ENCODE measurements around the gene SPPL2B. TPM values are rescaled to one million over a fixed set of nuclear protein-coding genes. Genes with fewer than 3 reads are reported as not detected.

Gene SPPL2B
- polyA plus RNA-seq, 1 of the 3 experiments (the other 2 are of a cell fraction), result 58.1 TPM

DNA sequence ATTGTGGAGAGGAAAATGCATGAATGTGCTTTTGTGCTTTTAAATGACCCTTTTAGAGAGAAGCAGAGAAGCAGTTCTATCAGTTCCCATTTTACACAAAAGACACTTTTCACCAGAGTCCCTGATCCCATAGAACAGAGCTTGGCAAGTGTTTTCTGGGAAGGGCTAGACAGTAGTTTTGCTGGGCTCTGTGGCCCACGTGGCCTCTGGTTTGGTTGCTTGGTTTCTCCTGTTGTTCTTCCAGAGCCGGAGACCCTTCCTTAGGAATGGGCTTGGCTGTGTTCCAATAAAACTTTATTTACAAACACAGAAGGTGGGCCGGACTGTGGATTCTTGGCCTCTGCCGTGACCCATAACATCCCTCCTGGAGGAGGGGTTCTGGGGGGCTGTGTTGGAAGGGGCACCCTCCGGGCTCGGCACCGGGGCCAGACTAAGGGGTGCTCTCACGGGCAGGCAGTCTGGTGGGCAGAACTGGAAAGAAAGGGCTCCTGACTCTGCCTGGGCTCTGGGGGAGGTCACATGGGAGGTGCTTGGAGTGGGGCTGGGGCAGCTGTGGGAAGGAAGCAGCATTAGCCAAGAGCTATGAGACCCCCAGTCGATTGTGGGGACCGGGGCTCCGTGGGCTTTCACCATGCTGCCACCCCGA lies 3.2 kb downstream of the SPPL2B start:
- Histone ChIP-seq H3K4me2 (no peak overlapping the region), H4K20me1 (ENCODE audit: insufficient read depth) (peaks cover 23% of the 10 kb centered on the region), H3K4me3 (ENCODE audit: low read depth in 2 of 2, low read length in 1 of 2) (no peak overlapping the region), H3F3A (replicated peaks; ENCODE audit: insufficient read depth) (peaks cover 18% of the 10 kb centered on the region), H3K4me1 (ENCODE audit: control insufficient read depth in 1 of 2, insufficient read depth in 2 of 2, low read depth in 1 of 2, low read length in 1 of 2) (peaks cover 6 to 14% of the 10 kb centered on the region in 2 experiments; a peak in 2 of 4 replicates), H3K79me2 (ENCODE audit: insufficient read depth) (peaks cover 83% of the 10 kb centered on the region), H3K27me3 (ENCODE audit: insufficient read depth) (no peaks in the 10 kb centered on the region), H3K9ac (no peak overlapping the region), H3K9me3 (no peaks in the 10 kb centered on the region), H2AFZ (ENCODE audit: low read depth) (no peak overlapping the region), H3K27ac (ENCODE audit: low read depth in 2 of 2, low read length in 1 of 2) (no peak overlapping the region), H3K9me2 (no peaks in the 10 kb centered on the region), H3K36me3 (replicated peaks in 1 of 2; ENCODE audit: control insufficient read depth in 1 of 2, insufficient read depth in 2 of 2, low read length in 1 of 2) (no peaks in the 10 kb centered on the region)
- CTCF ChIA-PET, result interaction anchor here (1.3 kb wide), 1 partner anchor 15 kb away, joined by 7 read pairs; no protein-coding TSS in a partner anchor
- no peak for DNase-seq
- POLR2A ChIA-PET, result no interaction called here
- no peak for TF ChIP-seq FOXM1 (IDR thresholded peaks at IDR 0.05; ENCODE audit: low read depth)
- no peak for TF ChIP-seq NRF1 (IDR thresholded peaks at IDR 0.05; ENCODE audit: low read depth, low read length)
- TF ChIP-seq JUND (IDR thresholded peaks at IDR 0.05), result no peak
- TF ChIP-seq, protein P1, sequence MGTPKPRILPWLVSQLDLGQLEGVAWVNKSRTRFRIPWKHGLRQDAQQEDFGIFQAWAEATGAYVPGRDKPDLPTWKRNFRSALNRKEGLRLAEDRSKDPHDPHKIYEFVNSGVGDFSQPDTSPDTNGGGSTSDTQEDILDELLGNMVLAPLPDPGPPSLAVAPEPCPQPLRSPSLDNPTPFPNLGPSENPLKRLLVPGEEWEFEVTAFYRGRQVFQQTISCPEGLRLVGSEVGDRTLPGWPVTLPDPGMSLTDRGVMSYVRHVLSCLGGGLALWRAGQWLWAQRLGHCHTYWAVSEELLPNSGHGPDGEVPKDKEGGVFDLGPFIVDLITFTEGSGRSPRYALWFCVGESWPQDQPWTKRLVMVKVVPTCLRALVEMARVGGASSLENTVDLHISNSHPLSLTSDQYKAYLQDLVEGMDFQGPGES (IDR thresholded peaks at IDR 0.05; ENCODE audit: low read depth, low read length), result no peak
- no peak for TF ChIP-seq NFIC (IDR thresholded peaks at IDR 0.05; ENCODE audit: borderline replicate concordance)
- TF ChIP-seq, protein P2, sequence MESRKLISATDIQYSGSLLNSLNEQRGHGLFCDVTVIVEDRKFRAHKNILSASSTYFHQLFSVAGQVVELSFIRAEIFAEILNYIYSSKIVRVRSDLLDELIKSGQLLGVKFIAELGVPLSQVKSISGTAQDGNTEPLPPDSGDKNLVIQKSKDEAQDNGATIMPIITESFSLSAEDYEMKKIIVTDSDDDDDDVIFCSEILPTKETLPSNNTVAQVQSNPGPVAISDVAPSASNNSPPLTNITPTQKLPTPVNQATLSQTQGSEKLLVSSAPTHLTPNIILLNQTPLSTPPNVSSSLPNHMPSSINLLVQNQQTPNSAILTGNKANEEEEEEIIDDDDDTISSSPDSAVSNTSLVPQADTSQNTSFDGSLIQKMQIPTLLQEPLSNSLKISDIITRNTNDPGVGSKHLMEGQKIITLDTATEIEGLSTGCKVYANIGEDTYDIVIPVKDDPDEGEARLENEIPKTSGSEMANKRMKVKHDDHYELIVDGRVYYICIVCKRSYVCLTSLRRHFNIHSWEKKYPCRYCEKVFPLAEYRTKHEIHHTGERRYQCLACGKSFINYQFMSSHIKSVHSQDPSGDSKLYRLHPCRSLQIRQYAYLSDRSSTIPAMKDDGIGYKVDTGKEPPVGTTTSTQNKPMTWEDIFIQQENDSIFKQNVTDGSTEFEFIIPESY (IDR thresholded peaks at IDR 0.05; ENCODE audit: borderline replicate concordance, low read depth), result no peak
- TF ChIP-seq GATA2 (CRISPR knock-in tag; IDR thresholded peaks at IDR 0.05), result no peak
- WGBS (ENCODE audit: low lambda C conversion rate), result 92% methylated on average over 4 of the region's 12 CpGs

DNA sequence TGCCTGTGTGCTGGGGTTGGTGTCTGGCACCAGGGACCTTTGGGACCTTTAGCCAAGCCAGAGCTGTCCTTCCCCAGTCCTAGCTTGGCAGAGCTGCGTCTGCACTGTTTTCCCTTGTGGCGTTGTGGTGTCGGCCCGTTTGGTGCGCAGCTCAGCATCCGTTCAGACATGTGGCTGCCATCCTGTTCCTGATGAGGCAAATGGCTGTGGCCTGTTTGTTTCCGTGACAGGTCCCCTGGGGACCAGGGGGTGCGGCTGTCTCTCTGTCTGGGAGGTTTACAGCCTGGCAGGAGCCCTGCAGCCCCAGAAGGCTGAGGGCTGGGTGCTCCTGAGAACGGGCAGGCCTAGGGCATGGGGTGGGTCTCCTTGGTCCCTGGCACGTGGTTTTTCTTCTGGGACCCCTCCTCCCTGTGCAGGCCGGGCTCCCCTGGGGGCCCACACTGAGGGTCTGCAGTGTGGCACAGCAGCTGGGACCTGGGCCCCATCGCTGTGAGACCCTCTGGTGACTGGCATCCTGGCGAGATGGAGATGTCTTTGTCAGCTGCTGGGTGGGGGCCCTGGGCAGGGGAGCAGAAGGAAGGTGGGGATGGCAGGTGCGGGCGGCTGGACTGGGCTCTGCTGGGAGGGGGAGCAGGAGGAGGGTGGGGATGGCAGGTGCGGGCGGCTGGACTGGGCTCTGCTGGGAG lies 4.0 kb downstream of the SPPL2B start:
- POLR2A ChIA-PET, result no interaction called here
- Histone ChIP-seq H3K4me3 (ENCODE audit: low read depth in 2 of 2, low read length in 1 of 2) (no peak overlapping the region), H3K4me2 (no peak overlapping the region), H4K20me1 (ENCODE audit: insufficient read depth) (peaks cover 20% of the 10 kb centered on the region), H3K9me2 (no peaks in the 10 kb centered on the region), H3K9me3 (no peaks in the 10 kb centered on the region), H3K27me3 (ENCODE audit: insufficient read depth) (no peaks in the 10 kb centered on the region), H3K79me2 (ENCODE audit: insufficient read depth) (peaks cover 75% of the 10 kb centered on the region), H2AFZ (ENCODE audit: low read depth) (no peak overlapping the region), H3K36me3 (replicated peaks in 1 of 2; ENCODE audit: control insufficient read depth in 1 of 2, insufficient read depth in 2 of 2, low read length in 1 of 2) (no peaks in the 10 kb centered on the region), H3F3A (replicated peaks; ENCODE audit: insufficient read depth) (peaks cover 18% of the 10 kb centered on the region), H3K27ac (ENCODE audit: low read depth in 2 of 2, low read length in 1 of 2) (no peak overlapping the region; a peak in 1 of 4 replicates), H3K4me1 (ENCODE audit: control insufficient read depth in 1 of 2, insufficient read depth in 2 of 2, low read depth in 1 of 2, low read length in 1 of 2) (peaks cover 6 to 11% of the 10 kb centered on the region in 2 experiments; a peak in 2 of 4 replicates), H3K9ac (no peak overlapping the region)
- TF ChIP-seq POLR2AphosphoS5 (IDR thresholded peaks at IDR 0.05; ENCODE audit: low read depth, low read length) (no peak), NFIC (IDR thresholded peaks at IDR 0.05; ENCODE audit: borderline replicate concordance) (no peak), RXRA (IDR thresholded peaks at IDR 0.05; ENCODE audit: borderline replicate concordance, low read depth) (no peak), TAF1 (IDR thresholded peaks at IDR 0.05; ENCODE audit: borderline replicate concordance, low read depth, low read length) (no peak), ELF1 (IDR thresholded peaks at IDR 0.05) (no peak), RFX5 (IDR thresholded peaks at IDR 0.05; ENCODE audit: low read length) (no peak), JUND (IDR thresholded peaks at IDR 0.05) (no peak), GATA2 (CRISPR knock-in tag; IDR thresholded peaks at IDR 0.05) (no peak), GABPA (IDR thresholded peaks at IDR 0.05; ENCODE audit: low read depth) (no peak)
- TF ChIP-seq, protein P3, sequence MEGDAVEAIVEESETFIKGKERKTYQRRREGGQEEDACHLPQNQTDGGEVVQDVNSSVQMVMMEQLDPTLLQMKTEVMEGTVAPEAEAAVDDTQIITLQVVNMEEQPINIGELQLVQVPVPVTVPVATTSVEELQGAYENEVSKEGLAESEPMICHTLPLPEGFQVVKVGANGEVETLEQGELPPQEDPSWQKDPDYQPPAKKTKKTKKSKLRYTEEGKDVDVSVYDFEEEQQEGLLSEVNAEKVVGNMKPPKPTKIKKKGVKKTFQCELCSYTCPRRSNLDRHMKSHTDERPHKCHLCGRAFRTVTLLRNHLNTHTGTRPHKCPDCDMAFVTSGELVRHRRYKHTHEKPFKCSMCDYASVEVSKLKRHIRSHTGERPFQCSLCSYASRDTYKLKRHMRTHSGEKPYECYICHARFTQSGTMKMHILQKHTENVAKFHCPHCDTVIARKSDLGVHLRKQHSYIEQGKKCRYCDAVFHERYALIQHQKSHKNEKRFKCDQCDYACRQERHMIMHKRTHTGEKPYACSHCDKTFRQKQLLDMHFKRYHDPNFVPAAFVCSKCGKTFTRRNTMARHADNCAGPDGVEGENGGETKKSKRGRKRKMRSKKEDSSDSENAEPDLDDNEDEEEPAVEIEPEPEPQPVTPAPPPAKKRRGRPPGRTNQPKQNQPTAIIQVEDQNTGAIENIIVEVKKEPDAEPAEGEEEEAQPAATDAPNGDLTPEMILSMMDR (IDR thresholded peaks at IDR 0.05), result no peak
- TF ChIP-seq, protein P1 (IDR thresholded peaks at IDR 0.05; ENCODE audit: low read depth, low read length), result no peak
- WGBS (ENCODE audit: low lambda C conversion rate), result 98% methylated on average over 8 of the region's 17 CpGs
- CTCF ChIA-PET, result no interaction called here
- no peak for DNase-seq
